MM.1S (cell line): ENCODE results near the gene GPI.

Experiments used
- EZH2phosphoT487 ChIP-seq: fragments of 300-600 bp; sonication (generic); IDR thresholded peaks from 2 replicates; pipeline ENCODE4 v1.6.1; 2018; ENCODE audit warnings: antibody characterized with exemption, low read length
- TF ChIP-seq, protein P1 (sequence below): fragments of 300-600 bp; sonication (generic); IDR thresholded peaks from 2 replicates; pipeline ENCODE4 v1.5.1; 2016; ENCODE audit warnings: antibody characterized with exemption, low read length, mixed read lengths

DNA sequence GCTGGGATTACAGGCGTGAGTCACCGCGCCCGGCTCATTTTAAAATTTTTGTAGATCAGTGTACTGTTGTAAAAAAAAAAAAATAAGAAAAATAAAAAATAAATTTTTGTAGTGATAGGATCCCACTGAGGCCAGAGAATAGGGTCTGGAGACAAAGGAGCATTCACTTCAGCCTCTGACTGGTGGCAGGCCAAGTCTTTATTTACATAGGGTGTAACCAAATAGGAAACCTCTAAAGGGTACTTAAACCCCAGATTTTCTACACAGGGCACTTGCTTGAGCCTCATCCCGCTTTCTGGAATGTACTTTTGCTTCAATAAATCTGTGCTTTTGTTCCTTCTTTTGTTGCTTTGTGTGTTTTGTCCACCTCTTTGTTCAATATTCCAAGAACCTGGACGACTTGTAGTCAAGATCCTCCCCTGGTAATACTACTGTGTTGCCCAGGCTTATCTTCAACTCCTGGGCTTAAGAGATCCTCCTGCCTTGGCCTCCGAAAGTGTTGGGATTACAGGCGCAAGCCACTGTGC is 37.1 kb downstream of the GPI start:
- no peak for TF ChIP-seq EZH2phosphoT487
- TF ChIP-seq, protein P1, sequence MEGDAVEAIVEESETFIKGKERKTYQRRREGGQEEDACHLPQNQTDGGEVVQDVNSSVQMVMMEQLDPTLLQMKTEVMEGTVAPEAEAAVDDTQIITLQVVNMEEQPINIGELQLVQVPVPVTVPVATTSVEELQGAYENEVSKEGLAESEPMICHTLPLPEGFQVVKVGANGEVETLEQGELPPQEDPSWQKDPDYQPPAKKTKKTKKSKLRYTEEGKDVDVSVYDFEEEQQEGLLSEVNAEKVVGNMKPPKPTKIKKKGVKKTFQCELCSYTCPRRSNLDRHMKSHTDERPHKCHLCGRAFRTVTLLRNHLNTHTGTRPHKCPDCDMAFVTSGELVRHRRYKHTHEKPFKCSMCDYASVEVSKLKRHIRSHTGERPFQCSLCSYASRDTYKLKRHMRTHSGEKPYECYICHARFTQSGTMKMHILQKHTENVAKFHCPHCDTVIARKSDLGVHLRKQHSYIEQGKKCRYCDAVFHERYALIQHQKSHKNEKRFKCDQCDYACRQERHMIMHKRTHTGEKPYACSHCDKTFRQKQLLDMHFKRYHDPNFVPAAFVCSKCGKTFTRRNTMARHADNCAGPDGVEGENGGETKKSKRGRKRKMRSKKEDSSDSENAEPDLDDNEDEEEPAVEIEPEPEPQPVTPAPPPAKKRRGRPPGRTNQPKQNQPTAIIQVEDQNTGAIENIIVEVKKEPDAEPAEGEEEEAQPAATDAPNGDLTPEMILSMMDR, result no peak
